ENCODE results near the gene ANKRD52.

DNA sequence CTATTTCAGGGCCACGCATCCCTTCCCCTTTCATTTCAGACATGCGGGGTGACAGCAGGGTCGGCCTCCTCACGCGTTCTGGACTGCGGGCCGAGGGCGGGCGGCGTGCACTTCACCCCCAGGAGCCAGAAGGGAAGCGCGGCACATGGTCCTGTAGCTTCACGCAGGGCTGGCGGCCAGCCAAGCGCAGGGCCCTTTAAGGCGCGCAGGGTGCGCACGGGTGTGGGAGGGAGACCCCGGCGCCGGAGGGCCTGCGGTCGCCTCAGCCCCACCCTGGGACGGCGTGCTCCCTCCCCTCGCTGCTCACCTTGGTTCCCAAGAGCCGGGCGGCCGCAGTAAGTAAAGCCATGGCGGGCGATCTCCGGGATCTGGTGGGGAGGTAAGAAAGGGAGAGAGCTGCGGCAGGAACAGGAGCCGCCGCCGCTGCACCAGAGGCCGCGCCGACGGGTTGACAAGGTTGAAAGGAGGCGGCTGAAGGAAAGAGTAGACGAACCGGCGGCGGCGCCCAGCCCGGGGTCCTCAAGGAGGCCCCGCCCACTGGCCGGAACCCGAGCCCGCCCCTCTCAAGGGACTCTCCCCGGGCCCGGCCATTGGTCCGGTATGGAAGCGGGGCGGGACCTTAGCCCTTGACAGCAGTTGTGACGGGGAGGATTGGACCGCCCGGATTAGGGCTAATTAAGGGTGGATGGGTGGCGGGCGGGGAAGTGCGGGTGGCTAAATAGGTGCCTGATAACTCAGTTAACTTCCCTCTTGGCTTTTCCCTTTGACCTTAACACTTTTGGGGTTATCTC is 41.9 kb upstream of the ANKRD52 start, which contains the start of gene CS:
- TF ChIP-seq, protein P1, sequence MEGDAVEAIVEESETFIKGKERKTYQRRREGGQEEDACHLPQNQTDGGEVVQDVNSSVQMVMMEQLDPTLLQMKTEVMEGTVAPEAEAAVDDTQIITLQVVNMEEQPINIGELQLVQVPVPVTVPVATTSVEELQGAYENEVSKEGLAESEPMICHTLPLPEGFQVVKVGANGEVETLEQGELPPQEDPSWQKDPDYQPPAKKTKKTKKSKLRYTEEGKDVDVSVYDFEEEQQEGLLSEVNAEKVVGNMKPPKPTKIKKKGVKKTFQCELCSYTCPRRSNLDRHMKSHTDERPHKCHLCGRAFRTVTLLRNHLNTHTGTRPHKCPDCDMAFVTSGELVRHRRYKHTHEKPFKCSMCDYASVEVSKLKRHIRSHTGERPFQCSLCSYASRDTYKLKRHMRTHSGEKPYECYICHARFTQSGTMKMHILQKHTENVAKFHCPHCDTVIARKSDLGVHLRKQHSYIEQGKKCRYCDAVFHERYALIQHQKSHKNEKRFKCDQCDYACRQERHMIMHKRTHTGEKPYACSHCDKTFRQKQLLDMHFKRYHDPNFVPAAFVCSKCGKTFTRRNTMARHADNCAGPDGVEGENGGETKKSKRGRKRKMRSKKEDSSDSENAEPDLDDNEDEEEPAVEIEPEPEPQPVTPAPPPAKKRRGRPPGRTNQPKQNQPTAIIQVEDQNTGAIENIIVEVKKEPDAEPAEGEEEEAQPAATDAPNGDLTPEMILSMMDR (optimal IDR thresholded peaks at IDR 0.05 in 1 of 3, IDR thresholded peaks at IDR 0.05 in 1 of 3, conservative IDR thresholded peaks at IDR 0.05 in 1 of 3; ENCODE audit: extremely low read depth in 1 of 3, insufficient read depth in 2 of 3, low read length in 3 of 3): no peak
- TF ChIP-seq EZH2 (IDR thresholded peaks at IDR 0.05; ENCODE audit: low read length): no peak
